ENCODE data around the gene MRPL55.

GRCh38 chr1:228123505-228123904 lies 14.4 kb upstream of the MRPL55 start:
- TF ChIP-seq EZH2 (IDR thresholded peaks at IDR 0.05; ENCODE audit: borderline replicate concordance, low read depth, low read length, poor library complexity, severe bottlenecking) (no peak), CTCF (conservative IDR thresholded peaks at IDR 0.05; ENCODE audit: low read depth, low read length) (no peak)

Measured in A673 (cell line).